DND-41 (cell line): Measurements from ENCODE around the gene CFAP92.

Experiments
- ATAC-seq: fragments of 200-7000 bp; cut with Tn5 transposase; 3 replicates; pipeline ENCODE4 v1.9.1; 2021; ENCODE audit warnings: low read depth; ENCODE audit not compliant: insufficient read depth
- DNase-seq: peaks from one replicate; pipeline ENCODE4 v3.0.0-alpha.2; 2020
- H2AFZ ChIP-seq: 2 replicates; pipeline ENCODE4 v1.6.0; 2012; ENCODE audit warnings: low read depth, low read length
- H3K27ac ChIP-seq: 2 replicates; pipeline ENCODE4 v1.5.1; 2012; ENCODE audit warnings: low read length, inconsistent platforms
- H3K27me3 ChIP-seq: fragments of 200-600 bp; sonication (generic); 2 replicates; pipeline ENCODE4 v1.6.0; 2012; ENCODE audit warnings: low read length, mild to moderate bottlenecking, inconsistent platforms; ENCODE audit not compliant: insufficient read depth, poor library complexity
- H3K36me3 ChIP-seq: 2 replicates; pipeline ENCODE4 v1.5.1; 2012; ENCODE audit warnings: low read length, inconsistent platforms; ENCODE audit not compliant: insufficient read depth
- H3K4me1 ChIP-seq: 2 replicates; pipeline ENCODE4 v1.5.1; 2012; ENCODE audit warnings: mild to moderate bottlenecking, low read length; ENCODE audit not compliant: insufficient read depth
- H3K4me2 ChIP-seq: 2 replicates; pipeline ENCODE4 v1.6.0; 2012; ENCODE audit warnings: mild to moderate bottlenecking, moderate library complexity, low read length, inconsistent platforms; ENCODE audit not compliant: insufficient read depth
- H3K4me3 ChIP-seq, 2 experiments: fragments of 200-600 bp in 1 of 2; shearing (Covaris generic) in 1 of 2; 2 replicates each; pipeline ENCODE4 v1.5.1; 2012 to 2016; ENCODE audit warnings: inconsistent platforms in 2 of 2, low read length in 2 of 2, mild to moderate bottlenecking in 2 of 2, low read depth in 1 of 2, moderate library complexity in 1 of 2
- H3K79me2 ChIP-seq: 2 replicates; pipeline ENCODE4 v1.6.0; 2012; ENCODE audit warnings: low read length, inconsistent platforms; ENCODE audit not compliant: insufficient read depth
- H3K9ac ChIP-seq: 2 replicates; pipeline ENCODE4 v1.6.0; 2012; ENCODE audit warnings: low read depth, mild to moderate bottlenecking, inconsistent platforms, low read length, moderate library complexity
- H3K9me3 ChIP-seq: 2 replicates; pipeline ENCODE4 v1.5.1; 2012; ENCODE audit warnings: low read length, moderate library complexity, mild to moderate bottlenecking, inconsistent platforms; ENCODE audit not compliant: insufficient read depth, severe bottlenecking
- H4K20me1 ChIP-seq: 2 replicates; pipeline ENCODE4 v1.6.0; 2012; ENCODE audit warnings: low read length; ENCODE audit not compliant: insufficient read depth
- EZH2 ChIP-seq: IDR thresholded peaks from 3 replicates; pipeline ENCODE4 v1.6.1; 2012; ENCODE audit warnings: borderline replicate concordance, low read depth, mild to moderate bottlenecking, moderate library complexity, low read length, inconsistent platforms; ENCODE audit not compliant: severe bottlenecking
- TF ChIP-seq, protein P1 (sequence below): IDR thresholded peaks from 2 replicates; pipeline ENCODE4 v1.5.1; 2012; ENCODE audit warnings: borderline replicate concordance, low read length, moderate library complexity, mild to moderate bottlenecking; ENCODE audit not compliant: poor library complexity, severe bottlenecking; ENCODE audit errors: extremely low read depth

CFAP92 gene

DNA sequence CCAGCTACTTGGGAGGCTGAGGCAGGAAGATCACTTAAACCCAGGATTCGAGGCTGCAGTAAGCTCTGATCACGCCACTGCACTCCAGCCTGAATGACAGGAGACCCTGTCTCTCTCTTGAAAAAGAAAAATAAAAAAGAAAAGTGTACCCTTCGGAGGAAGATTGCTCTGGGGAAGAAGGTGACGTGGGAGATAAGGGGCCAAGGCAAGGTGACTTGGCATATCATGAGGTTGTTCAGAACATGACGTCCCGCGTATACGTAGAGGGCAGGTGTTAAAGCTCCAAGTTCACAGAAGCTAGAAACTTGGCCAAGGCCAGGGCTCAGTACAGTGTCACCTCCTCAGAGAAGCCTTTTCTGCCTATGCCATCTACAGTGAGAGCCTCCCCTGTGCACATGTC is 121.1 kb downstream of the CFAP92 start:
- Histone ChIP-seq H3K9ac (no peak overlapping the region), H2AFZ (no peak overlapping the region), H3K4me2 (no peak overlapping the region), H3K4me1 (peaks cover 3% of the 10 kb centered on the region), H3K79me2 (no peaks in the 10 kb centered on the region), H4K20me1 (no peaks in the 10 kb centered on the region), H3K36me3 (no peaks in the 10 kb centered on the region), H3K27ac (no peak overlapping the region), H3K9me3 (no peaks in the 10 kb centered on the region), H3K27me3 (no peaks in the 10 kb centered on the region), H3K4me3 (no peak overlapping the region)
- ATAC-seq (no peak), DNase-seq (no peak)
- TF ChIP-seq, protein P1, sequence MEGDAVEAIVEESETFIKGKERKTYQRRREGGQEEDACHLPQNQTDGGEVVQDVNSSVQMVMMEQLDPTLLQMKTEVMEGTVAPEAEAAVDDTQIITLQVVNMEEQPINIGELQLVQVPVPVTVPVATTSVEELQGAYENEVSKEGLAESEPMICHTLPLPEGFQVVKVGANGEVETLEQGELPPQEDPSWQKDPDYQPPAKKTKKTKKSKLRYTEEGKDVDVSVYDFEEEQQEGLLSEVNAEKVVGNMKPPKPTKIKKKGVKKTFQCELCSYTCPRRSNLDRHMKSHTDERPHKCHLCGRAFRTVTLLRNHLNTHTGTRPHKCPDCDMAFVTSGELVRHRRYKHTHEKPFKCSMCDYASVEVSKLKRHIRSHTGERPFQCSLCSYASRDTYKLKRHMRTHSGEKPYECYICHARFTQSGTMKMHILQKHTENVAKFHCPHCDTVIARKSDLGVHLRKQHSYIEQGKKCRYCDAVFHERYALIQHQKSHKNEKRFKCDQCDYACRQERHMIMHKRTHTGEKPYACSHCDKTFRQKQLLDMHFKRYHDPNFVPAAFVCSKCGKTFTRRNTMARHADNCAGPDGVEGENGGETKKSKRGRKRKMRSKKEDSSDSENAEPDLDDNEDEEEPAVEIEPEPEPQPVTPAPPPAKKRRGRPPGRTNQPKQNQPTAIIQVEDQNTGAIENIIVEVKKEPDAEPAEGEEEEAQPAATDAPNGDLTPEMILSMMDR = no peak
- TF ChIP-seq EZH2 = no peak

DNA sequence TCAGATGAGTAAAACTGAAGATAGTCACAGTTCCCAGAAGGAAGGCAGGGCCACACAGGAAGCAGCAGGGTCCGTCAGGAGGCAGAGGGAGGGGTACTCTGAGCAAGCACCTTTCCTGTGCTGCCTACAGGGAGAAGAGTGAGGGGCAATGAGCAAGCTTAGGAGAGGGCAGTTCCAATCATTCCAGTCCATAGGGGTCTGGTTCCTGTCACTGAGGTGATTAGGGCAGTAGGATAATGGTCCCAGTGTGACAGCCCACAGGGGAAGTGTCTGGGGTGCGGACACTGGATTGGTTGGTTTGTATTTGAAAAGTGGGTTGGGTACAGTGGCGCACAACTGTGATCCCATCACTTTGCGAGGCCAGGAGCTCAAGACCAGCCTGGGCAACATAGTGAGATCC is 121.6 kb downstream of the CFAP92 start:
- ATAC-seq (no peak), DNase-seq (no peak)
- Histone ChIP-seq H3K9me3 (no peaks in the 10 kb centered on the region), H3K9ac (no peak overlapping the region), H3K4me3 (no peak overlapping the region), H3K27me3 (no peaks in the 10 kb centered on the region), H3K79me2 (no peaks in the 10 kb centered on the region), H4K20me1 (no peaks in the 10 kb centered on the region), H3K4me2 (no peak overlapping the region), H3K27ac (no peak overlapping the region), H3K36me3 (no peaks in the 10 kb centered on the region), H2AFZ (no peak overlapping the region), H3K4me1 (no peaks in the 10 kb centered on the region)
- TF ChIP-seq EZH2 = no peak
- TF ChIP-seq, protein P1 = no peak

DNA sequence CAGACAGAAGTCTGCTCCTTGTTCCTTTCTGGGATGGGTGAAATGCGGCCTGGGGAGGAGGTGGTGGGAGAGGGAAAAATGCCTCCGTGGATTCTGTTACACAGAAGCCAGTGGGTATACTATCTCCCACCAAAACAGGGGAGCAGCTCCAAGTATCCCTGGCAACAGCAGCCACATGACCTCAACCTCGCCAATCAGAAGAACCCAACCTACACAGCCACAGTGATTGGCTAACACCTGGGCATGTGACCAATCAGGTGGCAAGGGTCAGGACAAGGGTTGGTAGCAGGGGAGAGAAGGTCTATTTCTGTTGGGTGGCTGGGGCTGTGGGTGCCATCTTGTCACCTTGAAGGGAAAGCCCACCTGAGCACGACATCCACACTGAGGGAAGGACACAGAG is 123.5 kb downstream of the CFAP92 start:
- TF ChIP-seq, protein P1 = no peak
- TF ChIP-seq EZH2 = no peak
- H4K20me1 ChIP-seq = no peaks in the 10 kb centered on the region
- H3K27ac ChIP-seq = no peak overlapping the region
- H3K4me1 ChIP-seq = no peaks in the 10 kb centered on the region
- no peak overlapping the region for H2AFZ ChIP-seq
- ATAC-seq = no peak
- H3K9me3 ChIP-seq = no peaks in the 10 kb centered on the region
- H3K27me3 ChIP-seq = no peaks in the 10 kb centered on the region
- no peak for DNase-seq
- no peak overlapping the region for H3K4me2 ChIP-seq
- H3K79me2 ChIP-seq = no peaks in the 10 kb centered on the region
- no peaks in the 10 kb centered on the region for H3K36me3 ChIP-seq
- no peak overlapping the region for H3K9ac ChIP-seq
- no peak overlapping the region for H3K4me3 ChIP-seq
